Activated CD4-positive, alpha-beta T cell treated with anti-CD3 and anti-CD28 coated beads, Interleukin-2, amount 10 ng/mL, durations not matched to agents 7 days and 5 days (primary cell): ENCODE measurements around the gene PRRC2C. TPM values are rescaled to one million over a fixed set of nuclear protein-coding genes. Genes with fewer than 3 reads are reported as not detected.
"Not testable (repeated sequence)": the region's sequence is repeated elsewhere in the genome, so short reads cannot be mapped to it uniquely, and the experiment has no call there.

Experiments used
- CTCF ChIA-PET: fragments of 350-600 bp; sonication (Branson Sonifier 250); formaldehyde crosslinking; loops from one replicate; lab custom pipeline; 2021; ENCODE audit warnings: antibody characterized with exemption; lab: Charles Lee
- POLR2A ChIA-PET: fragments of 350-600 bp; sonication (Branson Sonifier 250); formaldehyde crosslinking; loops from one replicate; lab custom pipeline; 2021; ENCODE audit warnings: antibody characterized with exemption; lab: Charles Lee
- DNase-seq: peaks from one replicate; pipeline ENCODE4 v3.0.0-alpha.2; 2020
- H3K27ac Mint-ChIP-seq: one replicate; pipeline ENCODE4 v1.8.0; 2021; ENCODE audit warnings: mild to moderate bottlenecking, moderate library complexity, mixed read lengths
- H3K27me3 Mint-ChIP-seq: one replicate; pipeline ENCODE4 v1.8.0; 2021; ENCODE audit warnings: mixed read lengths
- H3K36me3 Mint-ChIP-seq: one replicate; pipeline ENCODE4 v1.8.0; 2021; ENCODE audit warnings: low read depth, mixed read lengths
- H3K4me1 Mint-ChIP-seq: one replicate; pipeline ENCODE4 v1.8.0; 2021; ENCODE audit warnings: mixed read lengths
- H3K4me3 Mint-ChIP-seq: one replicate; pipeline ENCODE4 v1.8.0; 2021; ENCODE audit warnings: mild to moderate bottlenecking, moderate library complexity, mixed read lengths
- H3K9me3 Mint-ChIP-seq: one replicate; pipeline ENCODE4 v1.8.0; 2021; ENCODE audit warnings: mixed read lengths
- total RNA-seq, 2 experiments: library from RNA; stranded (reverse); gene quantifications; one replicate each; pipeline ENCODE4 v1.2.3, GENCODE V29; 2021

PRRC2C gene
- total RNA-seq = 100 to 1,000 TPM; 208 to 259 TPM

DNA sequence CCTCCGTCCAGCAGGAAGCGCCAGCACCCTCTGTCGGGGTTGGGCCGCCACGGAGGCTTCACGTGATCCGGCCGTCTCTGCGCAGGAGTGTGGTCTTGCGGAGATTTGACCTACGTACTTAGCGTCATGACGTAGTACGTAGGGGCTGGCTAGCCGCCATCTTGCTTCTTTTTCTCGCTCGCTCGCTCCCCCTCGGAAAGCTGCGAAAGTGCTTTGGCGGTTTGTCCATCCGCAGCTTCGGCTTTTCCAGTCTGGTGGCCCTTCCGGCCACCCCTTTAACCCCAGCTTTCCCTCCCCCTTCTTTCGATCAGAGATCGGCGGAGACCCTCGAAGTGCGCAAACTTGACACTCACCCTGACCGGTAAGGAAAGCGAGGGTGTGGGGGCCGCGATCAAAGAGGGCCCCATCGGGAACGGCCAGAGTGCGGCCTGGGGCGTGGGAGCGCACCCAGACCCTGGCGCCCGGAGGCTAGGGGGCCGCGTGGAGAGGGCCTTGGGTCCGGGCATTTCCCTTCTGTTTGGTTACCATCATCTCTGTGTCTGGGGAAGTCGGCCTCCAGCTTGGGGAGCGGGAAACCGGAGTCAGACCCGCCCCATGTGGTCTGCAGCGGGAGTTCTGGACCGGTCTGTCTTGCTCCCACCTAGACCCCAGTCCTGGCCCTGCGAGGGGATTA lies at the start of gene PRRC2C:
Gene PRRC2C (plus strand): TSS at position 156 of the 673 bp plus-strand sequence. CDS start 26,559 bp downstream, outside the sequence.
- CTCF ChIA-PET = interaction anchor here (0.7 to 3.1 kb wide), 20 partner anchors 8 to 259 kb away, joined by 3 to 22 read pairs (median 3); partner anchors contain the start of gene FMO4
- H3K27me3 Mint-ChIP-seq = no peaks in the 10 kb centered on the region
- H3K36me3 Mint-ChIP-seq = peaks cover 25% of the 10 kb centered on the region
- H3K4me1 Mint-ChIP-seq = peaks cover 47% of the 10 kb centered on the region
- peak within 1 kb of the TSS; percentile 97 for H3K4me3 Mint-ChIP-seq
- no peaks in the 10 kb centered on the region for H3K9me3 Mint-ChIP-seq
- POLR2A ChIA-PET = interaction anchor here (0.6 kb wide), 1 partner anchor 138 kb away, joined by 3 read pairs; no protein-coding TSS in a partner anchor
- DNase-seq = peak; percentile 96
- H3K27ac Mint-ChIP-seq = peak within 1 kb of the TSS; percentile 91

DNA sequence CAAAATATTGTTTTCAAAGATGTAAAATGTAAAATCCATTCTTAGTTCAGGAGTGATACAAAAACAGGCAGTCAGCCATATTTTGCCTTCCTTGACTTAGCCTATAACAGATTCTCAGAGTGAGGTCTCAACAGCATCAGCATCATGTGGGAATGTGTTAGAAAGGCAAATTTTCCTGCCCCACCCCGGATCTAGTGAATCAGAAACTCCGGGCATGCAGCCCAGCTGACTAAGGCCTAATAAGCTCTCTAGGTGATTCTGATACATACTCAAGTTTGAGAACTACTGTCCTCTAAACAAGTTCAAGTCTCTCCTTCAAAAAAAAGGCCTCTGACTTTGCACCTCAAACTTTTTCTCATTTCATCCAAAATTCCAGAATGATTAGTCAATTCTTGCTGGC lies 46.9 kb upstream of the PRRC2C start:
- H3K27ac Mint-ChIP-seq = no peak overlapping the region
- peaks cover 2% of the 10 kb centered on the region for H3K27me3 Mint-ChIP-seq
- ChIA-PET CTCF (no interaction called here), POLR2A (no interaction called here)
- H3K36me3 Mint-ChIP-seq = no peaks in the 10 kb centered on the region
- peaks cover 8% of the 10 kb centered on the region for H3K4me1 Mint-ChIP-seq
- H3K9me3 Mint-ChIP-seq = no peaks in the 10 kb centered on the region
- no peak for DNase-seq
- no peak overlapping the region for H3K4me3 Mint-ChIP-seq

DNA sequence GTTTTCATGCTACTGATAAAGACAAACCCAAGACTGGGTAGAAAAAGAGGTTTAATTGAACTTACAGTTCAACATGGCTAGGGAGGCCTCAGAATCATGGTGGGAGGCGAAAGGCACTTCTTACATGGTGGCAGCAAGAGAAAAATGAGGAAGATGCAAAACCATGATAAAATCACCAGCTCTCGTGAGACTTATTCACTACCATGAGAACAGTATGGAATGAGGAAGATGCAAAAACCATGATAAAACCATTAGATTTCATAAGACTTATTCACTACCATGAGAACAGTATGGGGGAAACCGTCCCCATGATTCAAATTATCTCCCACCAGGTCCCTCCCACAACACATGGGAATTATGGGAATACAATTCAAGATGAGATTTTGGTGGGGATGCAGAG lies 45.1 kb upstream of the PRRC2C start:
- H3K4me1 Mint-ChIP-seq, H3K36me3 Mint-ChIP-seq, CTCF ChIA-PET, DNase-seq, H3K9me3 Mint-ChIP-seq, POLR2A ChIA-PET, H3K27ac Mint-ChIP-seq, H3K27me3 Mint-ChIP-seq, H3K4me3 Mint-ChIP-seq: not testable (repeated sequence)

DNA sequence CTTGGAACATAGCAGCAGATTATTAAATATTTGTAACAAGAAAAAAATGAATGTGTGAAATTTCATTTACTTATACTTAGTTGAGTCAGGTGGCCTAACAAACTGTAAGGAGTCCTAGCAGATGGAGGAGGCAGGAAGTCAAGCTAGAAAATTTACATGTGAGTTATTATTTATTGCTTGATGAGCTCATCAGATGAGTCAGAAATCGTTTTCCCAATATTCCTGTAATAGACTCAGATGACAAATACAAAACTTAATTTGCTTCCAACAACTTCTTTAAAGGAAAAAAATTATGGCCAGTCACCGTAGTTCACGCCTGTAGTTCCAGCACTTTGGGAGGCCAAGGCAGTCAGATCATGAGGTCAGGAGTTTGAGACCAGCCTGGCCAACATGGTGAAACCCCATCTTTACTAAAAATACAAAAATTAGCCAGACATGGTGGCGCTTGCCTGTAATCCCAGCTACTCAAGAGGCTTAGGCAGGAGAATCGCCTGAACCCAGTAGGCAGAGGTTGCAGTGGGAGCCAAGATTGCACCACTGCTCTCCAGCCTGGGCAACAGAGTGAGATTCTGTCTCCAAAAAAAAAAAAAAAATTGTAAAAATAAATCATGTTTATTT lies 43.9 kb upstream of the PRRC2C start:
- H3K4me1 Mint-ChIP-seq, H3K9me3 Mint-ChIP-seq, DNase-seq, H3K36me3 Mint-ChIP-seq, H3K27me3 Mint-ChIP-seq, POLR2A ChIA-PET, H3K4me3 Mint-ChIP-seq, H3K27ac Mint-ChIP-seq: not testable (repeated sequence)
- CTCF ChIA-PET = interaction anchor here (0.6 kb wide), 1 partner anchor 180 kb away, joined by 3 read pairs; no protein-coding TSS in a partner anchor

DNA sequence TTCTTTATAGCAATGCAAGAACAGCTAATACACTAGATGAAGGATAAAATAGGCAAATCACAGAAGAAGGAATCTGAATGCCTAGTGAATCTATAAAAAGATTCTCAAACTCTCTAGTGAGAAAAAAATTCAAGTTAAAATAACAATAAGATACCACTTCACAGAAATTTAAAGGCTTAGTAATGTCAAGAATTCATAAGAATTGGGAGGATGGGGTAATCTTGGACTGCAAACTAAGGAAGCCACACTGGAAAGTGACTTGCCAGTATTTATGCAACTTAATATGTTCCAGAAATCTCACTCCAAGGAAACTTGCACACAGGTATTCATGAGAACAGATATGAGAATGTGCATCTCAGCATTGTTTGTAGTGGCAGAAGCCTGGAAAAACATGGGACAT lies 38.9 kb upstream of the PRRC2C start:
- DNase-seq = no peak
- ChIA-PET CTCF (no interaction called here), POLR2A (no interaction called here)
- H3K27me3 Mint-ChIP-seq = peaks cover 7% of the 10 kb centered on the region
- H3K36me3 Mint-ChIP-seq = no peaks in the 10 kb centered on the region
- no peaks in the 10 kb centered on the region for H3K9me3 Mint-ChIP-seq
- no peak overlapping the region for H3K4me3 Mint-ChIP-seq
- no peak overlapping the region for H3K27ac Mint-ChIP-seq
- no peaks in the 10 kb centered on the region for H3K4me1 Mint-ChIP-seq

DNA sequence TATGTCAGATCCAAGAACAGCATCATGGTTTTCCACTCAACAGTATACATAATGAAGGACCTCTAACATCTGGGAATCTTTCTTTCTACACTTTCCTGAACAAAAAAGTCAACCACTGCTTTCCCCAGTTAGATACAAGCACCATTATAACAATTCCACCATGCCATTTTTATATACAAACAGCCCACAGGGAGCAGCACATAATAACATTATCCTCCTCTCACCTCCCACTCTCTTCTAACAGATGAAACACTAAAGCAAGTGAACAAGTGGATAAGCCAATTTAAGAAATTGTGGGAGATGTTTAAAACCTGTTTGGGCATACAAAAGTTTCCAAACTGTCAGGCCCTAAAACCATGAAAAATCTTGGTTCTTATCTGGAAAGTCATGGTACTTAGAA lies 29.4 kb upstream of the PRRC2C start:
- Mint-ChIP-seq H3K9me3 (no peaks in the 10 kb centered on the region), H3K27me3 (peaks cover 3% of the 10 kb centered on the region), H3K4me3 (no peak overlapping the region), H3K27ac (no peak overlapping the region), H3K4me1 (no peaks in the 10 kb centered on the region), H3K36me3 (no peaks in the 10 kb centered on the region)
- POLR2A ChIA-PET = no interaction called here
- CTCF ChIA-PET = no interaction called here
- DNase-seq = no peak

DNA sequence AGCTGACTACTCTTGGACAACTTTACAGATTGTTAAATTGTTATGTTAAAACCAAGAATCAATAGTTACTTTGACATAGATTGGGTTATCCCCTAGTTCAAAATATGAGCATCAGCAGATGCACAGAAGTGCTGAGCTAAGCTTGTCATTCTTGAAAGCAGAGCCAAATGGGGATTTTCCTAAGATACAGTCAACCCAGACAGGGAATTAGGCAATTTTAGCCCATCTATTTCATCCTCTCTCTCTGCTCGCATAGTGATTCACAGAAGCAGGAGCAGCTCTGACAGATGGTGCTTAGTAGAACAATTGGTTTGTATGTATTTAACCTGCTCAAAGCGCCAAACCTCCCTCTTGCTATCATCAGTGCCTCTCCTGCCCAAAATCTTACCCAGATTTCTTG lies 27.9 kb upstream of the PRRC2C start:
- H3K4me3 Mint-ChIP-seq = no peak overlapping the region
- H3K36me3 Mint-ChIP-seq = no peaks in the 10 kb centered on the region
- H3K27me3 Mint-ChIP-seq = peaks cover 3% of the 10 kb centered on the region
- H3K4me1 Mint-ChIP-seq = no peaks in the 10 kb centered on the region
- no peak for DNase-seq
- ChIA-PET POLR2A (no interaction called here), CTCF (no interaction called here)
- H3K27ac Mint-ChIP-seq = no peak overlapping the region
- H3K9me3 Mint-ChIP-seq = no peaks in the 10 kb centered on the region

DNA sequence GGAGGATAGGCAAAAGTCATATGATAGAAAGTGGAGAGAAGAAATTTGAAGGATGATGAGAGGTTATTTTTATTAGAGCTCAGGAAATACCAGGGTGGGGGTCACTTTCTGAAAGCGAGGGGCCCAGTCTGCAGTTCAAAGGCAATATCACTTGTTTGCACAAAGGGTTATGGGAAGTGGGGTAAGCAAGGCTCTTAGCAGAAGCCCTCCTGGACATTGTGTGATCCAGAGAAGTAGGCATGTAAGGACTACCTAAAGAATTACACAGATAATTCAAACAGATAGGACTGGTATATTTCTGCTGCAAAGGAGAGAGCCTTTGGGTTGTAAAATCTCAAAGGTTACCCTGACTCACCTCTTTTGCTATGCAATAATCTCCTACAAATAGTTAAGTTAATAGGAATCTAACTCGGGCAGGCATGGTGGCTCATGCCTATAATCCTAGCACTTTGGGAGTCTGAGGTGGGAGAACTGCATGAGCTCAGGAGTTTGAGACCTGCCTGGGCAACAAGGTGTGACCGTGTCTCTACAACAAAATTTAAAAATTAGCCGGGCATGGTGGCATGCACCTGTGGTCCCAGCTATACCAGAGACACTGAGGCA lies 25.2 kb upstream of the PRRC2C start:
- CTCF ChIA-PET = no interaction called here
- H3K9me3 Mint-ChIP-seq = no peaks in the 10 kb centered on the region

DNA sequence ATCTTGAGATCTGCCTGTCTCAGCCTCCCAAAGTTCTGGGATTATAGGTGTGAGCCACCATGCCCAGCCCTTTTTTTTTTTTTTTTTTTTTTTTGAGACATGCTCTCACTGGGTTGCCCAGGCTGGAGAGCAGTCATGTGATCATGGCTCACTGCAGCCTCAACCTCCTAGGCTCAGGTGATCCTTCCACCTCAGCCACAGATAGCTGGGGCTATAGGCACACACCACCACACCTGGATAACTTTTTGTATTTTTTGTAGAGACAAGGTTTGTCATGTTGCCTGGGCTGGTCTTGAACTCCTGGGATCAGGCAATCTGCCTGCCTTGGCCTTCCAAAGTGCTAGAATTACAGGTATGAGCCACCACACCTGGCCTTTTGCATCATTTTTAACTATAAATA lies 17.7 kb upstream of the PRRC2C start:
- Mint-ChIP-seq H3K9me3 (no peaks in the 10 kb centered on the region), H3K27me3 (no peaks in the 10 kb centered on the region), H3K36me3 (no peaks in the 10 kb centered on the region), H3K4me3 (no peak overlapping the region), H3K27ac (no peak overlapping the region), H3K4me1 (no peaks in the 10 kb centered on the region)
- no peak for DNase-seq
- ChIA-PET CTCF (interaction anchor here (0.9 kb wide), 1 partner anchor 18 kb away, joined by 3 read pairs; the partner anchor contains the start of gene PRRC2C), POLR2A (no interaction called here)

More for the DNA sequence above, 25.2 kb upstream of the PRRC2C start:
- Mint-ChIP-seq H3K4me1 (no peaks in the 10 kb centered on the region), H3K27ac (no peak overlapping the region), H3K4me3 (no peak overlapping the region), H3K27me3 (peaks cover 3% of the 10 kb centered on the region), H3K36me3 (no peaks in the 10 kb centered on the region)
- DNase-seq = no peak
- POLR2A ChIA-PET = no interaction called here

DNA sequence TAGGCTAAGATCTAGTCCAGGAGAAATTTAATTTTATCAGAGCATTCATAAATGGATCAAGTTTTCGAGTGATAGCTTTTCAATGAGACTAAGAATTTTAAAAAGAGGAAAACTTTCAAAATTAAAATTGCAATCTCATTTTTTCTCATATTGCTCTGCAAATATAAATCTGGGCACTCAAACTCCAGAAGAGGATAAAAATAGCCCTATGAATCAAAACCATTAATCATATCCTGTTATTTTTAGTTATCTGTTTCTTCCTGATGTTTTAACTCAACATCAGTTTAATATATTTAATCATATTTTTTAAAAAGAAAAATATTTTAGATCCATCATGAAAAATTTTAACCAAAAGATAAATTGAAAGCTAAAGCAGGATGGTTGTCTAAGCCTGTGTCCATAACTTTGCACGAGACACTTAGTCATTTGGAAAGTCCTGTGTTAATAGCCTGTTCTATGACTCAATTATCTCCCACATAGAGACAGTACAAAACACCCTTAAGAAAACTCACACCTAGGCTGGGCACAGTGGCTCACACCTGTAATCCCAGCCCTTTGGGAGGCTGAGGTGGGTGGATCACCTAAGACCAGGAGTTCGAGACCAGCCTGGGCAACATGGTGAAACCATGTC lies 17.1 kb upstream of the PRRC2C start:
- Mint-ChIP-seq H3K4me1 (no peaks in the 10 kb centered on the region), H3K36me3 (no peaks in the 10 kb centered on the region), H3K4me3 (no peak overlapping the region), H3K9me3 (no peaks in the 10 kb centered on the region), H3K27ac (no peak overlapping the region), H3K27me3 (no peaks in the 10 kb centered on the region)
- ChIA-PET POLR2A (no interaction called here), CTCF (interaction anchor here (0.9 kb wide), 1 partner anchor 17 kb away, joined by 3 read pairs; the partner anchor contains the start of gene PRRC2C)
- no peak for DNase-seq

DNA sequence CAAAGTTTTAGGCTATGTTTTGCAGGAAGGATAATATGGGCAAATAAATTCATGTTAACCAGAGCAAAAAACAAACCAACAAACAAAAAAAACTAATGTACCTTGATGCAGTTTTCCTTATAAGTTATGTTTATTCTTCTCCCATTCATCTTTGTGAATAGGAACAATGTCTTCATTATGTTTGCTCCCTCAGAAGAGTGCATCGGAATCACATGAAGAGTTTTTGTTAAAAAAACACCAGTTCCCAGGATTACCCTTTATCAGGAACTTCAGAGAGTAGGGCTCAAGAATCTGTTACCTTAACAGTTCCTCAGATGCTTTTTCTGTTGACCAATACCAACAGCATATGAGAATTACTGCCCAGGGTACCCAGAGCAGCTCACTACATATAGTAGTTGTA lies 14.6 kb upstream of the PRRC2C start:
- Mint-ChIP-seq H3K36me3 (no peaks in the 10 kb centered on the region), H3K9me3 (no peaks in the 10 kb centered on the region), H3K27ac (no peak overlapping the region), H3K4me3 (no peak overlapping the region), H3K27me3 (peaks cover 9% of the 10 kb centered on the region), H3K4me1 (no peaks in the 10 kb centered on the region)
- ChIA-PET CTCF (no interaction called here), POLR2A (no interaction called here)
- no peak for DNase-seq

DNA sequence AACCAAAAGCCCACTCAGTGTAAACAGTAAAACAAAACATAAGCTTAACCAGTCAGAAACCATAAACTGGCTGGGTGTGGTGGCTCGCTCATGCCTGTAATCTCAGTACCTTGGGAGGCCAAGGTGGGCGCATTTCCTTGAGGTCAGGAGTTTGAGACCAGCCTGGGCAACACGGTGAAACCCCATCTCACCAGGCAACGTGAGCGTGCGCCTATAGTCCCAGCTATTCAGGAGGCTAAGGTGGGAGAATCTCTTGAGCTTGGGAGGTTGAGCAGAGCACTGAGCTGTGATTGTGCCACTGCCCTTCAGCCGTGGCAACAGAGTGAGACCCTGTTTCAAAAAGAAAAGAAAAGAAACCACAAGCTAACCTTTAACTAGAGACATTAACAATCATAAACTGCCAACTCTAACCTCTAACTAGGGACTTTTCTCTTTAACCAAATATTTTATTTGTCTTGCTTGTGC lies 13.1 kb upstream of the PRRC2C start:
- no peaks in the 10 kb centered on the region for H3K9me3 Mint-ChIP-seq
- CTCF ChIA-PET = interaction anchor here (1.3 to 3.7 kb wide), 2 partner anchors 9 to 13 kb away, joined by 3 to 10 read pairs; partner anchors contain the start of gene PRRC2C

More for the DNA sequence above, 13.1 kb upstream of the PRRC2C start:
- H3K4me3 Mint-ChIP-seq = no peak overlapping the region
- no peak for DNase-seq
- H3K4me1 Mint-ChIP-seq = no peaks in the 10 kb centered on the region
- H3K36me3 Mint-ChIP-seq = no peaks in the 10 kb centered on the region
- peaks cover 11% of the 10 kb centered on the region for H3K27me3 Mint-ChIP-seq
- H3K27ac Mint-ChIP-seq = no peak overlapping the region
- POLR2A ChIA-PET = no interaction called here
